Fibroblast of upper back skin (primary cell): Measurements from ENCODE around the gene EOLA1.
A peak's percentile ranks its signal among the peaks of the same experiment; 100 is the strongest.
"Not testable (repeated sequence)": the region's sequence is repeated elsewhere in the genome, so short reads cannot be mapped to it uniquely, and the experiment has no call there.

Source experiments
- DNase-seq: peaks from one replicate; pipeline ENCODE4 v3.0.0-alpha.2; 2013

The EOLA1 gene

GRCh38 chrX:149540621-149541520 is at the start of gene EOLA1:
Gene EOLA1, plus strand, starts transcription at chrX:149541012. Its CDS starts 4,619 bp downstream, at chrX:149545631.
- peak; percentile 95 for DNase-seq

- no peak for DNase-seq
These were observed 49.0 kb upstream of the EOLA1 start for GRCh38 chrX:149491812-149492211.

- DNase-seq = no peak
These were observed 46.9 kb upstream of the EOLA1 start for GRCh38 chrX:149493567-149494562.

GRCh38 chrX:149494844-149495565 is 45.8 kb upstream of the EOLA1 start:
- DNase-seq = no peak

GRCh38 chrX:149495573-149496071 is 45.2 kb upstream of the EOLA1 start:
- peak; percentile 57 for DNase-seq

GRCh38 chrX:149497054-149497453 is 43.8 kb upstream of the EOLA1 start:
- no peak for DNase-seq

GRCh38 chrX:149497626-149498025 is 43.2 kb upstream of the EOLA1 start:
- peak; percentile 40 for DNase-seq

GRCh38 chrX:149498767-149499166 is 42.0 kb upstream of the EOLA1 start:
- DNase-seq = no peak

- DNase-seq = no peak
These were observed 41.0 kb upstream of the EOLA1 start for GRCh38 chrX:149499766-149500165.

- not testable (repeated sequence) for DNase-seq
These were observed 37.9 kb upstream of the EOLA1 start for GRCh38 chrX:149502923-149503322.

GRCh38 chrX:149503446-149503845 is 37.4 kb upstream of the EOLA1 start:
- peak; percentile 56 for DNase-seq

- no peak for DNase-seq
These were observed 36.4 kb upstream of the EOLA1 start for GRCh38 chrX:149504226-149504914.

GRCh38 chrX:149504915-149505651 is 35.7 kb upstream of the EOLA1 start, which contains the start of gene IDS:
Gene IDS, minus strand, starts transcription at chrX:149505306. Its CDS starts 169 bp downstream, at chrX:149505137.
- DNase-seq = peak; percentile 81

GRCh38 chrX:149505671-149506070 is 35.1 kb upstream of the EOLA1 start:
- no peak for DNase-seq

- no peak for DNase-seq
These were observed 34.5 kb upstream of the EOLA1 start for GRCh38 chrX:149506349-149506748.

GRCh38 chrX:149508467-149508866 is 32.3 kb upstream of the EOLA1 start:
- no peak for DNase-seq

GRCh38 chrX:149510386-149510785 is 30.4 kb upstream of the EOLA1 start:
- DNase-seq = no peak

GRCh38 chrX:149511081-149511480 is 29.7 kb upstream of the EOLA1 start:
- no peak for DNase-seq

GRCh38 chrX:149512225-149512885 is 28.5 kb upstream of the EOLA1 start:
- peak; percentile 38 for DNase-seq

- peak; percentile 54 for DNase-seq
These were observed 26.9 kb upstream of the EOLA1 start for GRCh38 chrX:149513825-149514428.
